GM10248 (cell line): ENCODE data around the gene SDCBP2.

Experiments used
- CTCF ChIA-PET: fragments of 300-600 bp; sonication (Branson Sonifier 250); formaldehyde crosslinking; extraction: SDS; loops from one replicate; lab custom pipeline; 2021; ENCODE audit warnings: antibody characterized with exemption; lab: Yijun Ruan, JAX
- POLR2A ChIA-PET: fragments of 350-650 bp; sonication (Branson Sonifier 250); formaldehyde crosslinking; extraction: SDS; loops from one replicate; lab custom pipeline; 2020; ENCODE audit warnings: antibody characterized with exemption; lab: Yijun Ruan, JAX
- DNase-seq: peaks from one replicate; pipeline ENCODE4 v3.0.0; 2012; ENCODE audit errors: extremely low spot score
- CTCF ChIP-seq: IDR thresholded peaks from 2 replicates; pipeline ENCODE4 v1.5.1; 2012; ENCODE audit warnings: mild to moderate bottlenecking, low read depth; ENCODE audit errors: extremely low read depth, missing control alignments, control extremely low read depth

The SDCBP2 gene

GRCh38 chr20:1323256-1323655 is 5.7 kb downstream of the SDCBP2 start:
- no peak for DNase-seq
- TF ChIP-seq CTCF: no peak
- ChIA-PET CTCF (interaction anchor here (1.7 to 2.1 kb wide), 2 partner anchors 11 to 115 kb away, joined by 7 to 9 read pairs; no protein-coding TSS in a partner anchor), POLR2A (no interaction called here)

GRCh38 chr20:1322511-1323245 is 6.3 kb downstream of the SDCBP2 start:
- ChIA-PET CTCF (interaction anchor here (0.9 to 2.1 kb wide), 7 partner anchors 10 to 454 kb away, joined by 3 to 9 read pairs (median 3); partner anchors contain the start of gene NSFL1C), POLR2A (no interaction called here)
- no peak for TF ChIP-seq CTCF
- no peak for DNase-seq

GRCh38 chr20:1321654-1321939 is 7.3 kb downstream of the SDCBP2 start:
- ChIA-PET CTCF (interaction anchor here (0.9 to 2.1 kb wide), 7 partner anchors 9 to 455 kb away, joined by 3 to 9 read pairs (median 3); partner anchors contain the start of gene NSFL1C), POLR2A (no interaction called here)
- no peak for TF ChIP-seq CTCF
- no peak for DNase-seq

- DNase-seq: no peak
- TF ChIP-seq CTCF: no peak
- POLR2A ChIA-PET: no interaction called here
- CTCF ChIA-PET: interaction anchor here (0.9 to 2.1 kb wide), 4 partner anchors 9 to 146 kb away, joined by 3 to 9 read pairs (median 5); partner anchors contain the start of gene NSFL1C
These were observed 7.9 kb downstream of the SDCBP2 start for GRCh38 chr20:1320902-1321653.

GRCh38 chr20:1320016-1320415 is 8.9 kb downstream of the SDCBP2 start:
- DNase-seq: no peak
- CTCF ChIA-PET: interaction anchor here (0.8 to 1.4 kb wide), 2 partner anchors 13 to 77 kb away, joined by 3 read pairs; no protein-coding TSS in a partner anchor
- POLR2A ChIA-PET: no interaction called here
- no peak for TF ChIP-seq CTCF

- TF ChIP-seq CTCF: no peak
- POLR2A ChIA-PET: no interaction called here
- no peak for DNase-seq
- CTCF ChIA-PET: interaction anchor here (0.8 to 1.4 kb wide), 2 partner anchors 13 to 78 kb away, joined by 3 read pairs; no protein-coding TSS in a partner anchor
These were observed 9.5 kb downstream of the SDCBP2 start for GRCh38 chr20:1319462-1319861.
